GM10266 (cell line): ENCODE data around the gene ZNF783.
"Not testable (repeated sequence)": the region's sequence is repeated elsewhere in the genome, so short reads cannot be mapped to it uniquely, and the experiment has no call there.

Experiments
- DNase-seq: peaks from one replicate; pipeline ENCODE4 v3.0.0; 2012; ENCODE audit errors: extremely low spot score
- CTCF ChIP-seq: IDR thresholded peaks from 2 replicates; pipeline ENCODE4 v1.5.1; 2012; ENCODE audit warnings: mild to moderate bottlenecking, low read depth; ENCODE audit not compliant: control insufficient read depth, insufficient read depth; ENCODE audit errors: missing control alignments

Gene ZNF783

GRCh38 chr7:149254181-149254858, 7.7 kb upstream of the ZNF783 start:
- no peak for TF ChIP-seq CTCF
- DNase-seq = no peak

GRCh38 chr7:149255174-149255573, 6.8 kb upstream of the ZNF783 start:
- DNase-seq = no peak
- TF ChIP-seq CTCF = no peak

- no peak for TF ChIP-seq CTCF
- DNase-seq = no peak
Measured at GRCh38 chr7:149256568-149256967, 5.4 kb upstream of the ZNF783 start.

GRCh38 chr7:149257146-149257545, 4.8 kb upstream of the ZNF783 start:
- no peak for TF ChIP-seq CTCF

GRCh38 chr7:149261316-149261828, 624 bp upstream of the ZNF783 start:
- TF ChIP-seq CTCF = no peak
- no peak for DNase-seq

More at GRCh38 chr7:149257146-149257545, 4.8 kb upstream of the ZNF783 start:
- no peak for DNase-seq

- DNase-seq = no peak
- no peak for TF ChIP-seq CTCF
Measured at GRCh38 chr7:149266451-149266850, 4.5 kb downstream of the ZNF783 start.

- no peak for DNase-seq
- TF ChIP-seq CTCF = no peak
Measured at GRCh38 chr7:149267733-149268132, 5.7 kb downstream of the ZNF783 start.

GRCh38 chr7:149274424-149274823, 12.4 kb downstream of the ZNF783 start:
- not testable (repeated sequence) for DNase-seq
